GM12872 (cell line): Measurements from ENCODE around the gene CRTC3.

Source experiments
- TF ChIP-seq, protein P1 (sequence below): IDR thresholded peaks from 3 replicates; pipeline ENCODE4 v1.5.1; 2011; ENCODE audit warnings: low read depth, mild to moderate bottlenecking, low read length, moderate library complexity; ENCODE audit not compliant: insufficient read depth

The CRTC3 gene

DNA sequence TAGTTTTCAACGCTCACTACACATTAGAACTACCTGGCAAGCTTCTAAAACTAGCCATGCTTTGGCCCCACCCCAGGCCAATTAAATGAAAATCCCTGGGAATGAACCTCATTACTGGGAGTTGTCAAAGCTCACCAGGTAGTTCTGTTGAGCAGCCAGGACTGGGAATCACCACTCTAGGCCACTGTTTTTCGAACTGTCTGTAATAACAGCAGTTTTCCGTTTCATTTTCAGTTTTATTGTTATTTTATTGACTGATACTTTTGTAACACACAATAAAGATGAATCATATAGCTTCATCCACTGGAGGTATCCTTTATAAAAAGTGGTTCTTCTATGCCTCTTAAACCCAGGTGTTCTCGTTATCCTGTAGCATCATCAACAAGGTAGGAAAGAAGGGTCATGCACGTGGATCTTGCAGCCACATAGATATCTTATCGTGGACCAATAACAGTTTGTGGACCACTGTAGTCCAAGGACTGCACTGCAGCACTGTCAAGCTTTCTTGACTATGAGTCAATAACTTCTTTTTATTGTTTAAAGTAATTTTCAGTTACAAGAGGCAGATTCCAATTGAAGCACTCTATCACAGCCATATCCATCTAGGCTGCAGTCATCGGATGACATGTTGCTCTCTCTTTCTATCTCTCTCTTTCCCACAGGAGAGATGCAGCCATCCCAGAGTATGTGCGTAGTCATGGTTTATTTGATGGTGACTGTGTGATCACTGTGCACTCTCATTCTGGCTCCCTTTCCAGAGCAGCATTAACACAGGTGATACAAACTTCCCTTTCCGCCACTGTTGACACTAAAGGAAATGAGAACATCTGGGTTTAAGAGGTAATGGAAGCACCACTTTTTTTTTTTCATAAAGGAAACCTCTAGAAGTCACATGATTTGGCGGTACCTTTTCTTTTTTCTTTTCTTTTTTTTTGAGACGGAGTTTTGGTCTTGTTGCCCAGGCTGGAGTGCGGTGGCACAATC is 148.4 kb downstream of the CRTC3 start:
- TF ChIP-seq, protein P1, sequence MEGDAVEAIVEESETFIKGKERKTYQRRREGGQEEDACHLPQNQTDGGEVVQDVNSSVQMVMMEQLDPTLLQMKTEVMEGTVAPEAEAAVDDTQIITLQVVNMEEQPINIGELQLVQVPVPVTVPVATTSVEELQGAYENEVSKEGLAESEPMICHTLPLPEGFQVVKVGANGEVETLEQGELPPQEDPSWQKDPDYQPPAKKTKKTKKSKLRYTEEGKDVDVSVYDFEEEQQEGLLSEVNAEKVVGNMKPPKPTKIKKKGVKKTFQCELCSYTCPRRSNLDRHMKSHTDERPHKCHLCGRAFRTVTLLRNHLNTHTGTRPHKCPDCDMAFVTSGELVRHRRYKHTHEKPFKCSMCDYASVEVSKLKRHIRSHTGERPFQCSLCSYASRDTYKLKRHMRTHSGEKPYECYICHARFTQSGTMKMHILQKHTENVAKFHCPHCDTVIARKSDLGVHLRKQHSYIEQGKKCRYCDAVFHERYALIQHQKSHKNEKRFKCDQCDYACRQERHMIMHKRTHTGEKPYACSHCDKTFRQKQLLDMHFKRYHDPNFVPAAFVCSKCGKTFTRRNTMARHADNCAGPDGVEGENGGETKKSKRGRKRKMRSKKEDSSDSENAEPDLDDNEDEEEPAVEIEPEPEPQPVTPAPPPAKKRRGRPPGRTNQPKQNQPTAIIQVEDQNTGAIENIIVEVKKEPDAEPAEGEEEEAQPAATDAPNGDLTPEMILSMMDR, result no peak

DNA sequence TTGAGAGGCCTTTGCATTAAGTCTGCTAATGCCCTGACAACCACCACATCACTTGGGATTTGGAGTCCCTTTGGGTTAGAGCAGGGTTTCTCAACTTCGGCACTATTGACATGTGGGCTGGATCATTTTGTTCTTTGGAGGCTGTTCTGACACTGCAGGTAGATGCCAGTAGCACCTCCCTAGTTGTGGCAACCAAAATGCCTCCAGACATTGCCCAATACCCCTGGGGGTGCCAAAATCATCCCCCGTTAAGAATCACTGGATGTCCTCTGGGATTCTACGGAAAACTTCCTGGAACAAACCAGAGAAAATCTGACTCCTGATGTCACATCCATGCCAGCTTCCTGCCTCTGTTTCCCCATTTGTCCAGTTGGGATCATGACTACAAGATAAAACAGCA is 150.2 kb downstream of the CRTC3 start:
- TF ChIP-seq, protein P1, result no peak

DNA sequence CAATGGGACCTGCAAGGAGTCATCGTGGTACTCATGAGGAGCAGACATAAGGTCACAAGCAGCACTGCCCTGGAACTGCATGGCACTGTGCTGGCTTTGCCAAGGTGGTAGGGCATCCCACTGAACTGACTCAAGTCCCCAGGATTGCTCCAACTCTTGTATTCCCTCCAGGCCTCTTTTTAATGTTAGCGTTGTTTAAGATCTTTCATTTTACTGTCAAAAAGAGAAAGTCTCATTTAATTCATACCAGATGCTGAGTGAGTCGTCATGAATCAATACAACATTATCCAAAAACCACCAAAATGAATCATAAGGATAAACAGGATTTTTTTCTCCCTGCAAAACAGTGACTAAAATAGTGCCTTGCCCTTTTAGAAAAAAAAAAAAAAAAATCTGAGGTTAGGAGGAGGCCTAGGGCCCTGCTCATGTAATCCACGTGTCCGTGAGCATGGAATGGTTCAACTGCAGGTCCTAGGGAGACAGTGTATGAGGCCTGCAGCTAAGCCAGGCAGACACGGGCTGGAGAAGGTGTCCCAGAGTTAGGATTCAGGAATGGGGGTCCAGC is 150.7 kb downstream of the CRTC3 start:
- TF ChIP-seq, protein P1, result no peak

DNA sequence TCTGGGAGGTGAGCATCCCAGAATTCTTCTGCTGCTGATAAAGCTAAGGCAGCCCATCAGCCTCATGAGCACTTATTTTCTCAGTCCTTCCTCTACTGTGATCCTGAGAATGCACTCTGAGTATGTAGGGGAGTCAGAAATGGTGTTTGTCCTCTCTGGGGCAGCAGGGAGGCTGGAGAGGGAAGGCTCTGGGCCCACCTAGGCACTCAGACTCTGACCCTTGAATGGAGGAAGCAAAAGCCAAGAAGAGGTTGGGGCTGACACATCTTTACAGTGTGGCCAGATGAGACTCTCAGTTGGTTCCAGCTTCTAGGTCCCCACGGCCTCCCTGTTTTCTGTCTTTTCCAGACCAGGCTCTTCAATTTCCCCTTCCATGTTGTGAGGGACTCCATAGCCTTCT is 151.3 kb downstream of the CRTC3 start:
- TF ChIP-seq, protein P1, result no peak

DNA sequence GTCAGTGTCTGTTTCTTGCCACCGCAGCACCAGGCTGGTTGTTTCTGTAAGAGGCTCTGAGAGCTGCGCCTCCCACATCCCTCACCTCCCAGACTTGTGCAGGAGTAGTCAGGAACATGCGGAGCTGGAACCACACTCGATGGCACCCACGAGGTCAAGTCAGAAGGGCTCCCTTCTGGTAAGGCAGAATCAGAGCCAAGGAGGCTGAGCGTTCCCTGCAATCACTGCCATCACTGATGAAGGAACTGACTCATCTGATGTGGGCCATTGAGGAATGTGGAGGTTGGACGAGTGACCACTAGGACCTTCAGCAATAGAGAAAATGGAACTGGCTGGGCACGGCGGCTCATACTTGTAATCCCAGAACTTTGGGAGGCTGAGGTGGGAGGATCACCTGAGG is 151.8 kb downstream of the CRTC3 start:
- TF ChIP-seq, protein P1, result no peak

DNA sequence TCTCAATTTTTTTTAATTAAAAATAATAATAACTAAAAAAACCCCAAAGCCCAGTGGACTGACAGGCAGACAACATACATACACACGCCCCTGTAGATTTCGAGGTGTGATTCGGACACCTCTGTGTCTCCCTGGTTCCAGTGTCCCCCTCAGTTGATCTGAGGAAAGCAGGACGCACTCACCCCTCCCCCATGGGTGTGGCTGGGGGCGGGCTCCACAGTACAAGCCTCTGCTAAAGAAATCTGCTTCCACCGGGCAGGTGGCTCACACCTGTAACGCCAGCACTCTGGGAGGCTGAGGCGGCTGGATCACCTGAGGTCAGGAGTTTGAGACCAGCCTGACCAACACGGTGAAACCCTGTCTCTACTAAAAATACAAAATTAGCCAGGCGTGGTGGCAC is 153.6 kb downstream of the CRTC3 start:
- TF ChIP-seq, protein P1, result no peak

DNA sequence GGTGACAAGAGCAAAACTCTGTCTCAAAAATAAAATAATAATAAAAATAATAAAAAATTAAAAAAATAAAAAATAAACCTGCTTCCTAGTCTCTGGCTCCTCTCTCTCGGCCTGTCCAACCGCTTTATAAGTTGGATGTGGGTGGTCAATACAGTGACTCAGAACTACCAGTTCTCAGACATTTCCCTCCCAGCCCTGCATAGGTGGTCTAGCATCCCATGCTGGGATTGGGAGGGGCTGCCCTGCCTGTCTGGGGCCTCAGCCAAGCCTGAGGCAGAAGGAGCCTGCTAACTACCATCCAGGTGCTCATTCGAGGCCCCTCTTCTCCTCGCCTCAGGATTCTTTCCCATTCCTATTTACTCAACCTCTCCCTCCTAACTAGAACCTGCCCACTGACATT is 154.2 kb downstream of the CRTC3 start:
- TF ChIP-seq, protein P1, result no peak
